EH (cell line): ENCODE measurements around the gene TRIM41.
"Not testable (repeated sequence)": the region's sequence is repeated elsewhere in the genome, so short reads cannot be mapped to it uniquely, and the experiment has no call there.

Experiments
- DNase-seq: peaks from one replicate; pipeline ENCODE4 v3.0.0-alpha.2; 2015; ENCODE audit warnings: low read depth

Gene TRIM41

GRCh38 chr5:181193656-181194055, 29.4 kb upstream of the TRIM41 start:
- DNase-seq, result no peak

DNA sequence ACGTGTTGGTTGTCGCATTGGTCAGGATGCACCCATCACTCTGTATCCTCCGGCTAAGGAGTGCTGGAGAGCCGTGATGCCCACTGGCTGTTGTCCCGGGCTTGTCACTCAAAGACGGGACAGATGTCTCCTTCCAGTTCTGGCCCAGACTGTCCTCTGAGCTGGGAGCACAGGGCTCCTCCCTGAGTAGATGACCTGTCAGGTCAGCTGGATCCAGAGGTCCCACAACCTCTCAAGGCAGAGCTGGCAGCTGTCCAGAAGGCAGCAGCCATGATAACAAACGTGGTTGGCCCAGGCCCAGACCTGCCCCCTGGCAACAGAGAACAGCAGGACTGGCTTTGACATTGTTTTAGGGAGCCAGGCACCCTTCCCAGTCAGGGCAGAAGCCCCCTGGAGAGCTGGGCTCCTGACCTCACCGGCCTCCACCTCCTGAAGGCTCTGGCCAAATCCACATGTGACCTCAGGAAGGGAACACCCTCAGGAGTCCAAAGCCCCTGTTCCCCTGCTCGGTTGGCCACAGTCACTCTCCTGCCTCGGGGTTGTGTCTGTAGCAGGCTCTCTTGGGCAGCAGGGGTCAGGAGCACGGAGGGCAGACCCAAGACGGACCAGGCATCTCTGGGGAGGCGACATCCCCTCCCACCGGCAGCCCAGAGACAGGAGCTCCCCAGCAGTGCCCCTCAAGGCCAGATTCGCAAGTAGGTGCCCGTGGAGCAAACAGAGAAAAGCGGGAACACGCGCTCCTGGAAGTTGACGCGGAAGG, 28.4 kb upstream of the TRIM41 start:
- DNase-seq, result no peak

GRCh38 chr5:181195249-181195761, 27.8 kb upstream of the TRIM41 start:
- DNase-seq, result no peak

GRCh38 chr5:181197326-181197951, 25.6 kb upstream of the TRIM41 start:
- DNase-seq, result peak; percentile 34

DNA sequence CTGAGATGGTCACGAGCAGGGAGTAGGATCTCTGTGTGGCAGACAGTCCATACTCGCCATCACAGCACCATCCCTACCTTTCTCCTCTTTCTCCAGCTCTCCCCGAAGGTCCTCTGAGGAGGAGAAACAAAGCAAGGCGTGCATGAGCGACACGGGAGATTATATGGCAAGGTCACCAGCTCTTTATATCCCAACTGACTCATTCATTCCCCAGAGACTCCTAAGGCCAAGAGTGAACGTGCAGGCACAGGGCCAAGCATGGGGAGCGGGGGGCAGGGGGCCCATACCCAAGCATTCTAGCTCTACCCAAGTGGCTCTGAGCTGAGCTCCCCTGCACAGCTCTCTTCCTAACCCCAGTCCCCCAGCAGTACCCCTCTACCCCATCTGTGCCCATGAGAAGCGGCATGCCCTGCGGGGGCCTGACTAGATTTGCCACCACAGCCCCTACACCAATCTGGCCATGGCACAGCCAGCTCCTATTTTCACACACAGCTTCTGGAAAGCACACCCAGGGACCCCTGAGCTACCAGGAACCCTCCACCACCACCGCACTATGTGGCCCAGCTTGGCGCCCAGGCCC, 24.9 kb upstream of the TRIM41 start:
- no peak for DNase-seq

DNA sequence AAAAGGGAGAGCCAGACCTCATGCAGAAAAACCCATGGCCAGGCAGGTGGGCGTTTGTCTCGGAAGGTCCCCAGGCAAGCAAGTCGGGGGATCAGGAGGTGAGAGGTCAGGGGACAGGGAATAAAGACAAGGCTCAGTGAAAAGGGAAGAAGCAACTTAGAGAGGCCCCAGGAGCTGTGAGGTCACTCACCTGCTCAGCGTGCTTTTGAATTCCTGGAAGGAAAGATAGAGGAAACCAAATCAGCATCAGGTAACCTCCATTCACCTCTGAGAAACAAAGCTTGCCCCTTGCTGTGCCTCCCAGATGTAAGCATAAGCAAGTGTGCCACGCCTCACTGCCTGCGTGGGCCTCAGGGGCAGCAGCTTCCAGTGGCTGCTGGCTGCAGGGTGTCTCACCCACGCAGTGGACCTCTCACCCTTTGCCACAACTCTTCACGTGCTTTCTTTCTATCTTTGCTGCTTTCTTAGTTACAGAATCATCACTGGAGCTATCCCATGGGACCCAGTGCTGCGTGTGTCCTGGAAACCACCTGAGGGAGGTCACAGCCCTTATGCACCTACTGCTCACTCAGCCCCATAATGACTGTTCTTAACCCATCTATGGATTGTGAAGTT, 24.1 kb upstream of the TRIM41 start:
- no peak for DNase-seq

DNA sequence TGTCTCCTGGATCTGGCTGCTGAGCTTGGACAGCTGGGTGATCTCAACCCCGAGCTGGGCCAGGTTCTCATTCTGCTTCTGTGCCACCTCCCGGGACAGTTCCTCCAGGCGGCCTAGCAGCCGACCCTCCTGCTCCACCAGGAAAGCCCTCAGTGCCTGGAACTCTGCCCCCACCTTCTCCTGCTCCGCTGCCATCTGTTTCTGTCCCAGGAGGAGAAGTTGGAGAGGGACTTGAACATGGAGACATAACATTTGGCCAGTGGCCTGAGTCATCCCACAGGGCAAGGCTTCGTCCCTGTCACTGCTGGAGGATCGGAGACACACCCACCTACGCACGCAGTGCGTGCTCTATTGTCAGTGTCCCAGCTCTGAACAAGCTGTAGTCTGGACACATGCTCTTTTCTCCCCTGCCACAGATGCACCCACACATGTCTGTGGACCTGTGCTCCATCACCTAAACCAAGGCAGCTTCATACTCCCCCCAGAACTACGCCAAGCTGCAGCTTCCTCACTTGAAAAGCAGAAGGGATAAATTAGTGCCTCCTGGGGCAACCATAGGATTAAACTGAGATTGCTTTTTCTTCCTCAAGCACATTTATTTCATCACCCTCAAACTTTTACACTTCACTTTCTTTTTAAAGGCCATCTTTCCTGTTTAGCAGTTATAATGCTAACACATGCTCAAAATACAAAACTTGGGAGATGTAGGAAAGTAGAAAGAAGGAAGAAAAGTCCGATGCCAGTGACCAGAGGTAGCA, 23.0 kb upstream of the TRIM41 start:
- no peak for DNase-seq

- no peak for DNase-seq
Observed at GRCh38 chr5:181200816-181201215, 22.3 kb upstream of the TRIM41 start.

DNA sequence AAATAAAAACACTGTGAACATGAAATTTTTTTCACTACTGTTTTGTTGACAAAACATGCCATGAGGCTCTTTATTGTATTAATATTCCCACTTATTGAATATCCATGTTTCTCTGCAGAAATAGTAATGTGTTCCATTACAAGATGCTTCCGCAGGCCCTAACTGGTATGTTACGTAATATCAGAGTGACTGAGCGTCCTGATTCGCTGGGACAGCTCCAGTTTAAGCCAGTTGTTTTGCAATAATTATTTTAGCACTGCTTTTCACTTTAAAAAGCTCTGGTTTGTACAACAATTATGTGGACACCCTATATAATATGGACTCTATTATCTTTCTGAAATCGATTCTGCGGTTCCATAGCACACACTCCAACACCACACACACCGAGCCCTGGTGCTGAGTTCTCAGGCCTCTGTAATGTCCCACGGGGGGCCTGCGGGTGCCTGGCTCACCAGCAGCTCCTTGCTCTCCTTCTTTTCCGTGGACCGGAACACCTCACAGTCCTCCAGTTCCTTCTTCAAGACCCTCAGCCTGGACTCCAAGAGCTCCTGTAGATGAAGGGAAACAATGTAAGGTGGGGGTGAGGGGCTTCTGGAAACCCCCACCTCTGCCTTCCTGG, 19.9 kb upstream of the TRIM41 start:
- peak; percentile 19 for DNase-seq

- DNase-seq, result peak; percentile 53
Observed at GRCh38 chr5:181203777-181204112, 19.3 kb upstream of the TRIM41 start.

- DNase-seq, result peak; percentile 58
Observed at GRCh38 chr5:181204113-181204825, 18.8 kb upstream of the TRIM41 start.

DNA sequence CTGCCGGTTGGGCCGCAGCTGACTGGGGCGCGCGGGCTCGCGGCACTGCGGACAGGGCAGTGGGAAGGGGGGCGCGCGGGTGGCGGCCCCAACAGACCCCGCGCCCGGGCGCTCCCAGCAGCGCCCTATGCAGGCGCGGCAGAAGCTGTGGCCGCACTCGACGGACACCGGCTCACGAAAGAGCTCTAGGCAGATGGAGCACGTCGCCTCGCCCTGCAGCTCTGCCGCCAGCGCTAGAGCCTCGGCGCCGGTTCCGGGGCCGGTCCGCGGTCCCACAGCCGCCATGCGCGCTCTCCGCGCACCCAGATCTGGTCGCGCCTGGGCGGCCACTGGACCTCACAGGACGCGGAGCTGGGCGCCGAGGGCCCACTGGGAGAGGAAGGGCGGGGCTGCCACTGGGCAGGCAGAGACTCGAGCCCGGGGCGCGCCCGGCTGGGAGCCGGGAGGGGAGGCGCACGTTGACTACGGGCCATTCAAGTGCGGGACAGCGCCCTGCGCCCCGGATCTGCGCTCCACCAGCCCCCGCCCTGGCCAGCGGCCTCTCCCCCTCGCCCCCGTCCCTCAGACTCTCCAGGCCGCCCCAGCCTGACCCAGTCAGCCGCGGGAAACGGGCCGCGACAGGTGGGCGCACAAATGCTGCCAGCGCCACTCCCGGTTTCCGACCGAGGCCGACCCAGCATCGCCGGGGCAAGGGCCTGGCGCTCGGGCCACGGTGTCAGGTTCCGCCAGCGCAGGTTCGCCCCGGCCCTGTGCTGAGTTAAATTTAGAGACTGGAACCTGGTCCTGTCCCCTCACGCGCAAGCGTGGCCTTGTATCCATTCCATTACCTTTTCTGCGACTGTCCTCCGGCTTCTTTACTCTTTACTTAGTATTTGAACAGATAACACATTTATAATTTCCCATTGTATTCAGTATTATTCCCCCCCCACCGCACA, 18.0 kb upstream of the TRIM41 start, which contains the start of gene TRIM7:
Gene TRIM7, minus strand, starts transcription at position 371 of the 935 bp plus-strand sequence. Its CDS starts 86 bp downstream, at position 285.
- DNase-seq, result peak; percentile 71

GRCh38 chr5:181205761-181206649, 17.1 kb upstream of the TRIM41 start:
- DNase-seq, result no peak

- peak; percentile 97 for DNase-seq
Observed at GRCh38 chr5:181207214-181207959, 15.7 kb upstream of the TRIM41 start.

- DNase-seq, result no peak
Observed at GRCh38 chr5:181207960-181208253, 15.2 kb upstream of the TRIM41 start.

DNA sequence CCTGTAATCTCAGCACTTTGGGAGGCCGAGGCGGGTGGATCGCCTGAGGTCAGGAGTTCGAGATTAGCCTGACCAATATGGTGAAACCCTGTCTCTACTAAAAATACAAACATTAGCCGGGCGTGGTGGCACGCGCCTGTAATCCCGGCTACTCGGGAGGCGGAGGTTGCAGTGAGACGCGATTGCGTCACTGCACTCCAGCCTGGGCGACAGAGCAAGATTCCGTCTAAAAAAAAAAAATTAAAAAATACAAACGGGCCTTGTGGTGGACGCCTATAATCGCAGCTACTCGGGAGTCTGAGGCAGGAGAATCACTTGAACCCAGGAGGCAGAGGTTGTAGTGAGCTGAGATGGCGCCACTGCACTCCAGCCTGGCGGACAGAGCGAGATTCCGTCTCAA, 14.1 kb upstream of the TRIM41 start:
- not testable (repeated sequence) for DNase-seq

- DNase-seq, result not testable (repeated sequence)
Observed at GRCh38 chr5:181210148-181210547, 12.9 kb upstream of the TRIM41 start.

DNA sequence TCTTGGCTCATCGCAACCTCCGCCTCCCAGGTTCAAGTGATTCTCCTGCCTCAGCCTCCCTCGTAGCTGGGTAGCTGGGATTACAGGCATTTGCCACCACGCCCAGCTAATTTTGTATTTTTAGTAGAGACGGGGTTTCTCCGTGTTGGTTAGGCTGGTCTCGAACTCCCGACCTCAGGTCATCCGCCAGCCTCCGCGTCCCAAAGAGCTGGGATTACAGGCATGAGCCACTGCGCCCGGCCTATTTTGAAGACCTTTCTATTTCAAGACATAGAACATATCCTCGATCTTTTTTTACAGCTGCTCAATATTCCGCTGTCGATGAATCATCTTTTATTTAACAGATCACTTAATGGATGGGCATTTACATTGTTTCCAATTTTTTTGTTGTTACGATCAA, 12.4 kb upstream of the TRIM41 start:
- DNase-seq, result not testable (repeated sequence)
